OCI-LY1 (cell line): ENCODE results near the gene ELF4.

ENCODE experiments used
- H2AFZ ChIP-seq: fragments of 200-600 bp; sonication (generic), shearing (Covaris generic); 2 replicates; pipeline ENCODE4 v1.6.0; 2014; ENCODE audit warnings: antibody characterized with exemption, mild to moderate bottlenecking, low read length
- H3F3A ChIP-seq: fragments of 200-600 bp; sonication (generic), shearing (Covaris generic); 2 replicates; pipeline ENCODE4 v1.6.0; 2014; ENCODE audit warnings: mild to moderate bottlenecking, antibody characterized with exemption, low read length, moderate library complexity; ENCODE audit not compliant: insufficient read depth
- H3K27ac ChIP-seq: fragments of 200-600 bp; sonication (generic); 2 replicates; pipeline ENCODE4 v1.5.1; 2014; ENCODE audit warnings: low read length, mixed run types, mild to moderate bottlenecking, low read depth; ENCODE audit not compliant: poor library complexity, severe bottlenecking
- H3K27me3 ChIP-seq: fragments of 200-600 bp; sonication (generic); 2 replicates; pipeline ENCODE4 v1.6.0; 2014; ENCODE audit warnings: antibody characterized with exemption, mild to moderate bottlenecking, low read length, moderate library complexity; ENCODE audit not compliant: insufficient read depth
- H3K36me3 ChIP-seq: fragments of 200-600 bp; sonication (generic); 2 replicates; pipeline ENCODE4 v1.6.1; 2014; ENCODE audit warnings: mild to moderate bottlenecking, antibody characterized with exemption, low read length, moderate library complexity, mixed read lengths; ENCODE audit not compliant: insufficient read depth
- H3K4me1 ChIP-seq: fragments of 200-600 bp; sonication (generic); 2 replicates; pipeline ENCODE4 v1.5.1; 2014; ENCODE audit warnings: mild to moderate bottlenecking, low read length, moderate library complexity; ENCODE audit not compliant: insufficient read depth, severe bottlenecking
- H3K4me2 ChIP-seq: fragments of 200-600 bp; sonication (generic), shearing (Covaris generic); 2 replicates; pipeline ENCODE4 v1.6.1; 2014; ENCODE audit warnings: low read length
- H3K4me3 ChIP-seq: fragments of 200-600 bp; sonication (generic); 2 replicates; pipeline ENCODE4 v1.5.1; 2014; ENCODE audit warnings: low read length, low read depth, mild to moderate bottlenecking, mixed read lengths; ENCODE audit not compliant: poor library complexity, severe bottlenecking
- H3K79me2 ChIP-seq: fragments of 200-600 bp; shearing (Covaris generic); 2 replicates; pipeline ENCODE4 v1.6.1; 2016; ENCODE audit warnings: mixed run types, low read length, mixed read lengths; ENCODE audit not compliant: insufficient read depth
- H3K9ac ChIP-seq: fragments of 200-600 bp; sonication (generic), shearing (Covaris generic); 2 replicates; pipeline ENCODE4 v1.6.1; 2014; ENCODE audit warnings: mild to moderate bottlenecking, low read length, mixed read lengths
- H3K9me2 ChIP-seq: fragments of 200-600 bp; sonication (generic), shearing (Covaris generic); 2 replicates; pipeline ENCODE4 v1.6.1; 2014; ENCODE audit warnings: low read depth, mild to moderate bottlenecking, low read length, mixed read lengths
- H3K9me3 ChIP-seq: fragments of 200-600 bp; shearing (Covaris generic); 2 replicates; pipeline ENCODE4 v1.6.1; 2014; ENCODE audit warnings: low read length, mixed read lengths
- H4K20me1 ChIP-seq: fragments of 200-600 bp; sonication (generic), shearing (Covaris generic); 2 replicates; pipeline ENCODE4 v1.6.0; 2016; ENCODE audit warnings: mild to moderate bottlenecking, low read length; ENCODE audit not compliant: insufficient read depth
- EZH2 ChIP-seq: fragments of 200-600 bp; sonication (generic), shearing (Covaris generic); IDR thresholded peaks from 2 replicates; pipeline ENCODE4 v1.8.0; 2017; ENCODE audit warnings: borderline replicate concordance, mixed run types, mild to moderate bottlenecking, antibody characterized with exemption, low read length, moderate library complexity, mixed read lengths
- TF ChIP-seq, protein P1 (sequence below): fragments of 200-600 bp; sonication (generic), shearing (Covaris generic); IDR thresholded peaks from 2 replicates; pipeline ENCODE4 v1.5.1; 2017; ENCODE audit warnings: mild to moderate bottlenecking, antibody characterized with exemption, low read length, moderate library complexity, mixed read lengths

ELF4 gene

DNA sequence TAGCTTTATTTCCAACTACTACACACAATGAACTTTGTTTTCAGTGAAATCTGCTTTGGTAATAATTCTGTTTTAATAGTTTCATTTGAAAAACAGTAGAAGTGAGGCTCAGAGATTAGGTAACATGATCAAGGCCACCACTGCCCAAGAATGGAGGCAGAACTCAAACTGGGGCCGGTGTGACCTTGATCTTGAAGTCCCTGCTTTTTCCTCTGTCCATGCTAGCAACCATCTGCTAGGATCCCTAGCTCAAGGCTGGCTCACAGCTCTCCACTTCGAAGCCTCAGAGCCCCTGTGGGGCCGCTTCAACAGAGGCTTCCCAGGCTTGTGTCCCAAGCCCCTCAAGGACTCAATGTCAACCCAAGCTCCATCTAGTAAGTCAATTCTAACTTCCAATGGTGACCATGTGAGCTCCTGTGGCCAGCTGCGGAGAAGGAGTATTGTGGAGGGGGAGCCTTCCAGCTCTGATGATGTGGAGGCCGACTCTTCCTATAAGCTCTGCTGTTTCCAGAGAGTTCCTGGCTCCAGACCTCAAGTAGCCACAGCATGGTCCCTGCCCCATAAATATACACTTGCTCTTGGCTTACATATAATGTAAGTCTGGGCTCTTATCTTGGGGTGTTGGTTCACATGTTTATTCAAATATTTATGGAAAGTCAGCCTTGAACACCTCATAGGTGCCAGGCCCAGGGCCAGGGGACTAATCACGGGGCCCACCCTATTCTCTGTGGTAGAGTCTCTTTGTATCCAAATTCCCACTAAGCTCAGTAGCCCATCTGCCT is 14.9 kb downstream of the ELF4 start:
- Histone ChIP-seq H3K36me3 (no peaks in the 10 kb centered on the region), H3K9me3 (no peaks in the 10 kb centered on the region), H3K4me1 (peaks cover 33% of the 10 kb centered on the region), H3K4me2 (no peak overlapping the region), H4K20me1 (no peaks in the 10 kb centered on the region), H3K27ac (peak overlapping the region; percentile 7), H3K79me2 (peaks cover 10% of the 10 kb centered on the region), H3K4me3 (no peak overlapping the region), H3F3A (no peaks in the 10 kb centered on the region), H3K9ac (no peak overlapping the region), H2AFZ (no peak overlapping the region), H3K9me2 (no peaks in the 10 kb centered on the region), H3K27me3 (no peaks in the 10 kb centered on the region)
- TF ChIP-seq EZH2: no peak
- TF ChIP-seq, protein P1, sequence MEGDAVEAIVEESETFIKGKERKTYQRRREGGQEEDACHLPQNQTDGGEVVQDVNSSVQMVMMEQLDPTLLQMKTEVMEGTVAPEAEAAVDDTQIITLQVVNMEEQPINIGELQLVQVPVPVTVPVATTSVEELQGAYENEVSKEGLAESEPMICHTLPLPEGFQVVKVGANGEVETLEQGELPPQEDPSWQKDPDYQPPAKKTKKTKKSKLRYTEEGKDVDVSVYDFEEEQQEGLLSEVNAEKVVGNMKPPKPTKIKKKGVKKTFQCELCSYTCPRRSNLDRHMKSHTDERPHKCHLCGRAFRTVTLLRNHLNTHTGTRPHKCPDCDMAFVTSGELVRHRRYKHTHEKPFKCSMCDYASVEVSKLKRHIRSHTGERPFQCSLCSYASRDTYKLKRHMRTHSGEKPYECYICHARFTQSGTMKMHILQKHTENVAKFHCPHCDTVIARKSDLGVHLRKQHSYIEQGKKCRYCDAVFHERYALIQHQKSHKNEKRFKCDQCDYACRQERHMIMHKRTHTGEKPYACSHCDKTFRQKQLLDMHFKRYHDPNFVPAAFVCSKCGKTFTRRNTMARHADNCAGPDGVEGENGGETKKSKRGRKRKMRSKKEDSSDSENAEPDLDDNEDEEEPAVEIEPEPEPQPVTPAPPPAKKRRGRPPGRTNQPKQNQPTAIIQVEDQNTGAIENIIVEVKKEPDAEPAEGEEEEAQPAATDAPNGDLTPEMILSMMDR: no peak

- H3K4me2 ChIP-seq: no peak overlapping the region
- no peak overlapping the region for H2AFZ ChIP-seq
- H4K20me1 ChIP-seq: no peaks in the 10 kb centered on the region
- H3K4me3 ChIP-seq: no peak overlapping the region
- H3K9me3 ChIP-seq: no peaks in the 10 kb centered on the region
- peaks cover 36% of the 10 kb centered on the region for H3K4me1 ChIP-seq
- no peaks in the 10 kb centered on the region for H3K9me2 ChIP-seq
- TF ChIP-seq EZH2: no peak
- TF ChIP-seq, protein P1: no peak
- no peak overlapping the region for H3K9ac ChIP-seq
- H3F3A ChIP-seq: no peaks in the 10 kb centered on the region
- peaks cover 4% of the 10 kb centered on the region; the same call in 1 of the 2 replicates for H3K79me2 ChIP-seq
- peak overlapping the region; percentile 7 for H3K27ac ChIP-seq
- H3K36me3 ChIP-seq: no peaks in the 10 kb centered on the region
- H3K27me3 ChIP-seq: no peaks in the 10 kb centered on the region
Measured at GRCh38 chrX:130094696-130095095, 15.6 kb downstream of the ELF4 start.

DNA sequence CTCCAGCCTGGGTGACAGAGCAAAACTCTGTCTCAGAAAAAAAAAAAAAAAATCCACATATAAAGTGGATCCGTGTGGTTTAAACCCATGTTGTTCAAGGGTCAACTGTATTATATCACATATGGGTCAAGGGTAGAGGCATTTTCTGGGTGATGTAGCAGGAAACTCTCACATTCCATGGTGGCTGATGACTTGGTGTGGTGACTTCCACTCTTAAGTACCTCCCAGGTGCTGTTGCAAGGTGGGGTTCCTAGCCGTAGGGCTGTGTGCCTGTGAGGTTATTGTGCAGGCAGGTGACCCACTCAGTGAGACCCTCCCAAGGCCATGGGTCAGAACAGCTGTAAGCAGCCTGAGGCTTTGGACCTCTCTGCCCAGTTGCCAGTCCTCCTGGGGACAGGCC is 17.0 kb downstream of the ELF4 start:
- Histone ChIP-seq H4K20me1 (no peaks in the 10 kb centered on the region), H3K4me1 (peaks cover 36% of the 10 kb centered on the region), H3K9ac (no peak overlapping the region), H3K27me3 (no peaks in the 10 kb centered on the region), H3K9me3 (no peaks in the 10 kb centered on the region), H3K4me3 (no peak overlapping the region), H2AFZ (no peak overlapping the region), H3K36me3 (no peaks in the 10 kb centered on the region), H3F3A (no peaks in the 10 kb centered on the region), H3K27ac (peak overlapping the region; percentile 89), H3K4me2 (no peak overlapping the region), H3K79me2 (no peaks in the 10 kb centered on the region), H3K9me2 (no peaks in the 10 kb centered on the region)
- TF ChIP-seq EZH2: no peak
- TF ChIP-seq, protein P1: no peak
